ENCODE data around the gene GTPBP3. TPM values are rescaled to one million over a fixed set of nuclear protein-coding genes. Genes with fewer than 3 reads are reported as not detected.
A peak's percentile ranks its signal among the peaks of the same experiment; 100 is the strongest.

GTPBP3 gene
- total and polyA plus RNA-seq, 2 of the 8 experiments (the other 6 are each of a cell fraction or from before 2014, with no cell fraction given), result 30.4 to 56.0 TPM

GRCh38 chr19:17376935-17377600, 39.7 kb downstream of the GTPBP3 start, which contains the start of gene PLVAP:
PLVAP (minus strand) TSS chr19:17377342; CDS start chr19:17377288, 54 bp downstream.
- Histone ChIP-seq H2BK15ac (ENCODE audit: low read length) (peak within 1 kb of the TSS; percentile 29; the same call in 1 of the 2 replicates), H3K18ac (ENCODE audit: extremely low read depth, low read length) (no peak within 1 kb of the TSS), H3K36me3 (ENCODE audit: control insufficient read depth in 2 of 4, insufficient read depth in 4 of 4, low read length in 3 of 4) (no peaks in the 10 kb centered on the region), H3K23me2 (ENCODE audit: low read depth, low read length) (no peaks in the 10 kb centered on the region), H3K79me1 (ENCODE audit: low read depth, low read length) (no peaks in the 10 kb centered on the region), H2BK12ac (ENCODE audit: low read depth, low read length) (no peak within 1 kb of the TSS), H2BK20ac (ENCODE audit: low read length) (no peak within 1 kb of the TSS), H2AK5ac (ENCODE audit: low read depth, low read length) (no peak within 1 kb of the TSS), H3K56ac (replicated peaks; ENCODE audit: insufficient read length, low read depth, low read length) (no peak within 1 kb of the TSS), H3K9me3 (ENCODE audit: insufficient read depth in 2 of 2, low read depth in 1 of 2, low read length in 1 of 2) (0 out of 4 replicates have a peak, but pooled peaks cover 0 to 3% of the 10 kb centered on the region in 2 experiments), H4K8ac (ENCODE audit: extremely low read depth, insufficient read depth, low read length) (peak within 1 kb of the TSS; percentile 80; the same call in 1 of the 2 replicates), H3K27ac (ENCODE audit: low read depth, low read length) (no peak within 1 kb of the TSS), H3K9ac (replicated peaks in 1 of 4; ENCODE audit: extremely low read depth in 1 of 4, low read depth in 3 of 4, low read length in 3 of 4) (no peak within 1 kb of the TSS), H3K4me3 (ENCODE audit: extremely low read depth in 1 of 4, insufficient read depth in 2 of 4, low read depth in 3 of 4, low read length in 4 of 4) (no peak within 1 kb of the TSS), H3K79me2 (ENCODE audit: control insufficient read depth in 1 of 2, insufficient read depth in 2 of 2, low read length in 2 of 2) (no peaks in the 10 kb centered on the region), H3K14ac (ENCODE audit: insufficient read length) (no peak within 1 kb of the TSS), H2BK5ac (ENCODE audit: low read depth, low read length) (0 out of 2 replicates have a peak within 1 kb of the TSS, but pooled peaks have one; percentile 2), H3K4me2 (ENCODE audit: insufficient read depth in 1 of 2, low read depth in 2 of 2, low read length in 2 of 2) (no peak within 1 kb of the TSS), H2AFZ (ENCODE audit: low read length) (no peak within 1 kb of the TSS), H3K27me3 (replicated peaks in 1 of 4; ENCODE audit: control insufficient read depth in 3 of 4, extremely low read depth in 1 of 4, insufficient read depth in 3 of 4, low read length in 3 of 4) (no peaks in the 10 kb centered on the region), H4K5ac (ENCODE audit: insufficient read length, low read depth, low read length) (no peak within 1 kb of the TSS), H2BK120ac (replicated peaks; ENCODE audit: low read depth, low read length) (no peak within 1 kb of the TSS), H4K91ac (replicated peaks; ENCODE audit: insufficient read length, low read length) (peak within 1 kb of the TSS; percentile 65), H4K20me1 (replicated peaks in 1 of 2; ENCODE audit: control insufficient read depth in 1 of 2, insufficient read depth in 2 of 2, low read length in 2 of 2) (no peaks in the 10 kb centered on the region), H3K4me1 (replicated peaks in 1 of 4; ENCODE audit: control insufficient read depth in 3 of 4, insufficient read depth in 4 of 4, low read length in 3 of 4) (peaks cover 0 to 9% (median 6%) of the 10 kb centered on the region in 4 experiments; a peak in 5 of 7 replicates), H3K23ac (ENCODE audit: insufficient read length) (no peak within 1 kb of the TSS), H3K4ac (replicated peaks; ENCODE audit: insufficient read length, low read depth, low read length) (no peak within 1 kb of the TSS)
- ChIA-PET POLR2A (ENCODE audit: partially characterized antibody) (interaction anchor here (0.7 to 1.1 kb wide), 2 partner anchors 9 to 35 kb away, joined by 3 to 4 read pairs; no protein-coding TSS in a partner anchor), CTCF (ENCODE audit: partially characterized antibody) (interaction anchor here (0.7 to 3.6 kb wide), 6 partner anchors 11 to 56 kb away, joined by 3 to 14 read pairs (median 3); no protein-coding TSS in a partner anchor)
- FAIRE-seq, result no peak
- no peak for DNase-seq (ENCODE audit: low read depth in 1 of 2, low spot score in 2 of 2)
- WGBS, 2 experiments (ENCODE audit: extremely low coverage in 1 of 2, insufficient coverage in 1 of 2, insufficient read length in 1 of 2, insufficient replicate concordance in 2 of 2, low coverage in 1 of 2, low lambda C conversion rate in 2 of 2, missing lambda C conversion rate in 1 of 2), result 91% methylated on average over 34 of the region's 39 CpGs; no CpG with 5 or more reads in 1 of the 2 experiments
- TF ChIP-seq SP2 (IDR thresholded peaks at IDR 0.05; ENCODE audit: low read length) (no peak), HDAC6 (IDR thresholded peaks at IDR 0.05; ENCODE audit: low read depth, low read length) (no peak), CBX5 (IDR thresholded peaks at IDR 0.05; ENCODE audit: low read depth, low read length) (no peak), POLR2A (IDR thresholded peaks at IDR 0.05; ENCODE audit: control extremely low read depth in 1 of 2, low read depth in 2 of 2, low read length in 2 of 2) (no peak), TCF12 (IDR thresholded peaks at IDR 0.05; ENCODE audit: low read depth, low read length) (no peak)
